HEK293 (cell line): ENCODE measurements around the gene SFRP5.

Experiments used
- CTCF ChIP-seq: fragments of 450-650 bp; formaldehyde crosslinking; IDR thresholded peaks from 2 replicates; pipeline ENCODE4 v1.5.1; 2016; ENCODE audit warnings: missing biosample characterization, missing genetic modification characterization
- EGR2 ChIP-seq: fragments of 450-650 bp; formaldehyde crosslinking; IDR thresholded peaks from 2 replicates; pipeline ENCODE4 v1.5.1; 2016; ENCODE audit warnings: low read depth, missing biosample characterization, missing genetic modification characterization
- HOXC10 ChIP-seq: sonication (generic); formaldehyde crosslinking; IDR thresholded peaks from 2 replicates; pipeline ENCODE4 v1.8.1; 2023; ENCODE audit warnings: mild to moderate bottlenecking, missing genetic modification reagents
- IKZF3 ChIP-seq: fragments of 450-650 bp; IDR thresholded peaks from 2 replicates; pipeline ENCODE4 v1.5.0; 2018; ENCODE audit warnings: missing biosample characterization, mild to moderate bottlenecking, missing genetic modification characterization, moderate library complexity
- KLF17 ChIP-seq: fragments of 450-650 bp; formaldehyde crosslinking; IDR thresholded peaks from 2 replicates; pipeline ENCODE4 v1.5.1; 2016; ENCODE audit warnings: missing biosample characterization, missing genetic modification characterization
- OSR2 ChIP-seq: fragments of 450-650 bp; formaldehyde crosslinking; IDR thresholded peaks from 2 replicates; pipeline ENCODE4 v1.5.1; 2016; ENCODE audit warnings: missing biosample characterization, missing genetic modification characterization
- PATZ1 ChIP-seq: fragments of 450-650 bp; formaldehyde crosslinking; IDR thresholded peaks from 2 replicates; pipeline ENCODE4 v1.5.1; 2016; ENCODE audit warnings: missing biosample characterization, missing genetic modification characterization
- PBX3 ChIP-seq: sonication (generic); formaldehyde crosslinking; IDR thresholded peaks from 2 replicates; pipeline ENCODE4 v1.8.1; 2022; ENCODE audit warnings: mild to moderate bottlenecking, moderate library complexity, missing genetic modification reagents
- SP2 ChIP-seq: fragments of 450-650 bp; formaldehyde crosslinking; IDR thresholded peaks from 2 replicates; pipeline ENCODE4 v1.5.1; 2016; ENCODE audit warnings: missing biosample characterization, missing genetic modification characterization
- ZBTB10 ChIP-seq: fragments of 450-650 bp; formaldehyde crosslinking; IDR thresholded peaks from 2 replicates; pipeline ENCODE4 v1.5.1; 2016; ENCODE audit warnings: missing biosample characterization, missing genetic modification characterization
- ZBTB17 ChIP-seq: fragments of 450-650 bp; formaldehyde crosslinking; IDR thresholded peaks from 2 replicates; pipeline ENCODE4 v1.5.1; 2016; ENCODE audit warnings: missing biosample characterization, missing genetic modification characterization
- ZBTB7A ChIP-seq: fragments of 450-650 bp; formaldehyde crosslinking; IDR thresholded peaks from 2 replicates; pipeline ENCODE4 v1.5.1; 2016; ENCODE audit warnings: low read depth, missing biosample characterization, missing genetic modification characterization
- ZBTB8A ChIP-seq: fragments of 450-650 bp; formaldehyde crosslinking; IDR thresholded peaks from 2 replicates; pipeline ENCODE4 v1.5.1; 2016; ENCODE audit warnings: missing biosample characterization, missing genetic modification characterization
- ZNF157 ChIP-seq: fragments of 450-650 bp; formaldehyde crosslinking; IDR thresholded peaks from 2 replicates; pipeline ENCODE4 v1.5.1; 2016; ENCODE audit warnings: missing biosample characterization, missing genetic modification characterization
- ZNF175 ChIP-seq: fragments of 450-650 bp; formaldehyde crosslinking; IDR thresholded peaks from 2 replicates; pipeline ENCODE4 v1.5.1; 2016; ENCODE audit warnings: missing biosample characterization, missing genetic modification characterization
- ZNF184 ChIP-seq: fragments of 450-650 bp; IDR thresholded peaks from 2 replicates; pipeline ENCODE4 v1.5.1; 2018; ENCODE audit warnings: missing biosample characterization, mild to moderate bottlenecking, missing genetic modification characterization
- ZNF2 ChIP-seq: fragments of 450-650 bp; formaldehyde crosslinking; IDR thresholded peaks from 2 replicates; pipeline ENCODE4 v1.5.1; 2016; ENCODE audit warnings: missing biosample characterization, missing genetic modification characterization
- ZNF221 ChIP-seq: fragments of 450-650 bp; formaldehyde crosslinking; IDR thresholded peaks from 2 replicates; pipeline ENCODE4 v1.5.1; 2017; ENCODE audit warnings: missing biosample characterization, missing genetic modification characterization, borderline replicate concordance
- ZNF449 ChIP-seq: fragments of 450-650 bp; formaldehyde crosslinking; IDR thresholded peaks from 2 replicates; pipeline ENCODE4 v1.5.1; 2017; ENCODE audit warnings: missing biosample characterization, mild to moderate bottlenecking, missing genetic modification characterization, moderate library complexity
- ZNF488 ChIP-seq: fragments of 450-650 bp; formaldehyde crosslinking; IDR thresholded peaks from 2 replicates; pipeline ENCODE4 v1.5.1; 2016; ENCODE audit warnings: missing biosample characterization, missing genetic modification characterization
- ZNF530 ChIP-seq: fragments of 450-650 bp; formaldehyde crosslinking; IDR thresholded peaks from 2 replicates; pipeline ENCODE4 v1.5.1; 2016; ENCODE audit warnings: low read depth, missing biosample characterization, missing genetic modification characterization
- ZNF549 ChIP-seq: fragments of 450-650 bp; IDR thresholded peaks from 2 replicates; pipeline ENCODE4 v1.5.1; 2018; ENCODE audit warnings: missing biosample characterization, missing genetic modification characterization, mild to moderate bottlenecking, inconsistent platforms, moderate library complexity
- ZNF555 ChIP-seq: fragments of 450-650 bp; formaldehyde crosslinking; conservative IDR thresholded peaks from 2 replicates; pipeline ENCODE4 v1.5.1; 2017; ENCODE audit warnings: missing biosample characterization, mild to moderate bottlenecking, missing genetic modification characterization, inconsistent platforms
- ZNF658 ChIP-seq: fragments of 450-650 bp; formaldehyde crosslinking; IDR thresholded peaks from 2 replicates; pipeline ENCODE4; 2016; ENCODE audit warnings: missing biosample characterization, missing genetic modification characterization
- ZNF76 ChIP-seq: fragments of 450-650 bp; formaldehyde crosslinking; IDR thresholded peaks from 2 replicates; pipeline ENCODE4; 2016; ENCODE audit warnings: low read depth, missing biosample characterization, missing genetic modification characterization, borderline replicate concordance
- ZNF830 ChIP-seq: fragments of 450-650 bp; IDR thresholded peaks from 2 replicates; pipeline ENCODE4 v1.5.0; 2018; ENCODE audit warnings: missing biosample characterization, missing genetic modification characterization, low read depth, mild to moderate bottlenecking, moderate library complexity

SFRP5 gene

GRCh38 chr10:97771055-97771891, 526 bp downstream of the SFRP5 start (continued):
- TF ChIP-seq CTCF (tag by site-specific recombination) (peak; percentile 75), ZNF2 (tag by site-specific recombination) (0 out of 2 replicates have a peak, but pooled peaks have one; percentile 29), ZNF530 (tag by site-specific recombination) (no peak), SP2 (tag by site-specific recombination) (no peak), ZNF175 (tag by site-specific recombination) (no peak), PBX3 (CRISPR knock-in tag) (0 out of 2 replicates have a peak, but pooled peaks have one; percentile 32), EGR2 (tag by site-specific recombination) (peak; percentile 84), ZBTB8A (peak; percentile 33), ZNF184 (tag by site-specific recombination) (no peak), ZNF555 (no peak), ZNF76 (peak; percentile 56; the same call in 1 of the 2 replicates), ZNF658 (no peak), PATZ1 (peak; percentile 36), ZNF488 (tag by site-specific recombination) (no peak), ZNF830 (tag by site-specific recombination) (no peak), ZNF549 (tag by site-specific recombination) (no peak), HOXC10 (CRISPR knock-in tag) (no peak), OSR2 (tag by site-specific recombination) (no peak), ZNF449 (tag by site-specific recombination) (peak; percentile 51; the same call in 1 of the 2 replicates), IKZF3 (tag by site-specific recombination) (no peak), ZBTB7A (tag by site-specific recombination) (peak; percentile 22; the same call in 1 of the 2 replicates), ZBTB10 (tag by site-specific recombination) (peak; percentile 26; the same call in 1 of the 2 replicates), KLF17 (tag by site-specific recombination) (peak; percentile 71), ZBTB17 (peak; percentile 91), ZNF157 (tag by site-specific recombination) (no peak), ZNF221 (tag by site-specific recombination) (no peak)
- TF ChIP-seq, all 188 proteins: peak for 28
